MM.1S (cell line): Measurements from ENCODE around the gene TARP.
"Not testable (repeated sequence)": the region's sequence is repeated elsewhere in the genome, so short reads cannot be mapped to it uniquely, and the experiment has no call there.

Source experiments
- CTCF ChIP-seq: fragments of 300-600 bp; sonication (generic); IDR thresholded peaks from 2 replicates; pipeline ENCODE4 v1.5.1; 2016; ENCODE audit warnings: antibody characterized with exemption, low read length, mixed read lengths
- EZH2 ChIP-seq: fragments of 300-600 bp; sonication (generic); optimal IDR thresholded peaks from 2 replicates; pipeline ENCODE3; 2017; ENCODE audit warnings: low read depth, mild to moderate bottlenecking, antibody characterized with exemption, low read length, mixed read lengths

- TF ChIP-seq CTCF, EZH2: not testable (repeated sequence)
Observed at GRCh38 chr7:38234759-38235158, 38.7 kb downstream of the TARP start.
